Heart left ventricle (tissue), 13 donors: ENCODE data around the gene CFAP300.

Source experiments
- CTCF ChIP-seq, 12 donors: fragments of 200-600 bp; sonication (generic) in 4 of 12; IDR thresholded peaks; one replicate each; pipeline versions ENCODE4 v1.5.0 to v1.8.0; 2018 to 2022; ENCODE audit warnings: antibody characterized with exemption in 12 of 12, mild to moderate bottlenecking in 5 of 12
- POLR2A ChIP-seq, 2 donors: fragments of 450-650 bp; IDR thresholded peaks; one replicate each; pipeline ENCODE4 v1.6.1; 2017; ENCODE audit warnings: antibody characterized with exemption in 2 of 2, mild to moderate bottlenecking in 2 of 2, moderate library complexity in 2 of 2
- donor health status: ischemic (EF 13 %, LVEDD 7.1; RV severe dilation, severe dysfunction).
- donor health status: DM: no; HTN: yes; CAD: no.
- donor health status: DM: no; HTN: no; CAD: no.
- donor health status: ischemic (EF 25% LVEDD 6.9; RV normal size, moderate dysfunction).
- donor health status: ischemic (EF 25% LVEDD 5.7; RV mildly dilated, moderate dysfunction).
- donor health status: ischemic (EF 35%, LVEDD 5.7; RV mildly dilated, moderate dysfunction).
- donor health status: nonischemic (EF 11% LVEDD 7.7; RV severe dilation, severe dysfunction).
- donor health status: DM: yes; HTN: yes; CAD: no.
- donor health status: PGD.
- donor health status: ischemic (EF 29% LVEDD 5.4; RV normal size, mild dysfunction).
- donor health status: nonischemic (EF 23%, LVEDD 6.1; RV moderate dilation, normal function).

GRCh38 chr11:102079625-102080024 lies 32.4 kb downstream of the CFAP300 start:
- TF ChIP-seq POLR2A (IDR thresholded peaks at IDR 0.05): no peak
- no peak for TF ChIP-seq CTCF (IDR thresholded peaks at IDR 0.05)
